Activated naive CD8-positive, alpha-beta T cell treated with anti-CD3 and anti-CD28 coated beads for 36 hours (primary cell): ENCODE measurements around the gene LCMT2. TPM values are rescaled to one million over a fixed set of nuclear protein-coding genes. Genes with fewer than 3 reads are reported as not detected.

Experiments used
- DNase-seq: peaks from one replicate; pipeline ENCODE4 v3.0.0; 2021
- H3K27ac Mint-ChIP-seq: one replicate; pipeline ENCODE4 v1.8.0; 2022; ENCODE audit warnings: mild to moderate bottlenecking, moderate library complexity, mixed read lengths
- H3K27me3 Mint-ChIP-seq: one replicate; pipeline ENCODE4 v1.8.0; 2022; ENCODE audit warnings: mild to moderate bottlenecking, mixed read lengths
- H3K36me3 Mint-ChIP-seq: one replicate; pipeline ENCODE4 v1.8.0; 2021; ENCODE audit warnings: mild to moderate bottlenecking, mixed read lengths
- H3K4me1 Mint-ChIP-seq: one replicate; pipeline ENCODE4 v1.8.0; 2021; ENCODE audit warnings: mixed read lengths
- H3K4me3 Mint-ChIP-seq: one replicate; pipeline ENCODE4 v1.8.0; 2022; ENCODE audit warnings: mild to moderate bottlenecking, moderate library complexity, mixed read lengths
- H3K9me3 Mint-ChIP-seq: one replicate; pipeline ENCODE4 v1.8.0; 2022; ENCODE audit warnings: mixed read lengths
- total RNA-seq, 2 experiments: library from RNA; stranded (reverse); gene quantifications; one replicate each; pipeline ENCODE4 v1.2.3, GENCODE V29; 2021

Gene LCMT2
- total RNA-seq, 2 experiments from 2014 or later = 12.4 to 14.3 TPM

GRCh38 chr15:43325039-43325684 lies 5.2 kb downstream of the LCMT2 start:
- no peaks in the 10 kb centered on the region for H3K27me3 Mint-ChIP-seq
- peaks cover 27% of the 10 kb centered on the region for H3K36me3 Mint-ChIP-seq
- H3K27ac Mint-ChIP-seq = no peak overlapping the region
- DNase-seq = no peak
- H3K9me3 Mint-ChIP-seq = peaks cover 1% of the 10 kb centered on the region
- peaks cover 20% of the 10 kb centered on the region for H3K4me1 Mint-ChIP-seq
- no peak overlapping the region for H3K4me3 Mint-ChIP-seq

- H3K4me1 Mint-ChIP-seq = no peaks in the 10 kb centered on the region
- no peak for DNase-seq
- H3K4me3 Mint-ChIP-seq = no peak overlapping the region
- H3K36me3 Mint-ChIP-seq = no peaks in the 10 kb centered on the region
- no peaks in the 10 kb centered on the region for H3K9me3 Mint-ChIP-seq
- peaks cover 3% of the 10 kb centered on the region for H3K27me3 Mint-ChIP-seq
- no peak overlapping the region for H3K27ac Mint-ChIP-seq
Observed at GRCh38 chr15:43318990-43319771, 11.2 kb downstream of the LCMT2 start.

- no peak for DNase-seq
- H3K9me3 Mint-ChIP-seq = no peaks in the 10 kb centered on the region
- H3K27ac Mint-ChIP-seq = no peak overlapping the region
- peaks cover 4% of the 10 kb centered on the region for H3K27me3 Mint-ChIP-seq
- H3K36me3 Mint-ChIP-seq = no peaks in the 10 kb centered on the region
- H3K4me3 Mint-ChIP-seq = no peak overlapping the region
- H3K4me1 Mint-ChIP-seq = no peaks in the 10 kb centered on the region
Observed at GRCh38 chr15:43317566-43318184, 12.7 kb downstream of the LCMT2 start.

- no peak for DNase-seq
- Mint-ChIP-seq H3K4me3 (no peak overlapping the region), H3K27me3 (peaks cover 8% of the 10 kb centered on the region), H3K9me3 (no peaks in the 10 kb centered on the region), H3K36me3 (no peaks in the 10 kb centered on the region), H3K4me1 (no peaks in the 10 kb centered on the region), H3K27ac (no peak overlapping the region)
Observed at GRCh38 chr15:43316971-43317346, 13.4 kb downstream of the LCMT2 start.

GRCh38 chr15:43316016-43316970 lies 14.1 kb downstream of the LCMT2 start:
- no peaks in the 10 kb centered on the region for H3K9me3 Mint-ChIP-seq
- no peak for DNase-seq
- no peaks in the 10 kb centered on the region for H3K36me3 Mint-ChIP-seq
- no peak overlapping the region for H3K27ac Mint-ChIP-seq
- peaks cover 8% of the 10 kb centered on the region for H3K27me3 Mint-ChIP-seq
- no peak overlapping the region for H3K4me3 Mint-ChIP-seq
- no peaks in the 10 kb centered on the region for H3K4me1 Mint-ChIP-seq

GRCh38 chr15:43314171-43314570 lies 16.2 kb downstream of the LCMT2 start:
- Mint-ChIP-seq H3K27ac (no peak overlapping the region), H3K27me3 (peaks cover 18% of the 10 kb centered on the region), H3K4me1 (no peaks in the 10 kb centered on the region), H3K36me3 (no peaks in the 10 kb centered on the region), H3K4me3 (no peak overlapping the region), H3K9me3 (no peaks in the 10 kb centered on the region)
- no peak for DNase-seq

- no peak overlapping the region for H3K27ac Mint-ChIP-seq
- H3K27me3 Mint-ChIP-seq = peaks cover 24% of the 10 kb centered on the region
- no peaks in the 10 kb centered on the region for H3K9me3 Mint-ChIP-seq
Observed at GRCh38 chr15:43312378-43312777, 18.0 kb downstream of the LCMT2 start.

GRCh38 chr15:43302205-43302817 lies 28.1 kb downstream of the LCMT2 start, which contains the start of gene TGM7:
TGM7 (minus strand) TSS chr15:43302255.
- Mint-ChIP-seq H3K36me3 (no peaks in the 10 kb centered on the region), H3K9me3 (no peaks in the 10 kb centered on the region), H3K27ac (no peak within 1 kb of the TSS), H3K4me3 (no peak within 1 kb of the TSS), H3K4me1 (no peaks in the 10 kb centered on the region), H3K27me3 (peaks cover 12% of the 10 kb centered on the region)
- no peak for DNase-seq

More at GRCh38 chr15:43312378-43312777, 18.0 kb downstream of the LCMT2 start:
- Mint-ChIP-seq H3K4me3 (no peak overlapping the region), H3K4me1 (no peaks in the 10 kb centered on the region), H3K36me3 (no peaks in the 10 kb centered on the region)
- DNase-seq = no peak

- no peak for DNase-seq
- no peak overlapping the region for H3K4me3 Mint-ChIP-seq
- H3K4me1 Mint-ChIP-seq = no peaks in the 10 kb centered on the region
- peaks cover 21% of the 10 kb centered on the region for H3K27me3 Mint-ChIP-seq
- no peak overlapping the region for H3K27ac Mint-ChIP-seq
- H3K9me3 Mint-ChIP-seq = no peaks in the 10 kb centered on the region
- H3K36me3 Mint-ChIP-seq = no peaks in the 10 kb centered on the region
Observed at GRCh38 chr15:43299884-43300283, 30.5 kb downstream of the LCMT2 start.

- no peak for DNase-seq
- no peak overlapping the region for H3K4me3 Mint-ChIP-seq
- no peaks in the 10 kb centered on the region for H3K36me3 Mint-ChIP-seq
- H3K27ac Mint-ChIP-seq = no peak overlapping the region
- H3K27me3 Mint-ChIP-seq = peaks cover 26% of the 10 kb centered on the region
- H3K4me1 Mint-ChIP-seq = no peaks in the 10 kb centered on the region
- no peaks in the 10 kb centered on the region for H3K9me3 Mint-ChIP-seq
Observed at GRCh38 chr15:43299411-43299810, 31.0 kb downstream of the LCMT2 start.

GRCh38 chr15:43294091-43294706 lies 36.2 kb downstream of the LCMT2 start:
- Mint-ChIP-seq H3K4me3 (no peak overlapping the region), H3K27ac (no peak overlapping the region), H3K4me1 (peaks cover 5% of the 10 kb centered on the region), H3K9me3 (no peaks in the 10 kb centered on the region), H3K36me3 (no peaks in the 10 kb centered on the region), H3K27me3 (peaks cover 45% of the 10 kb centered on the region)
- DNase-seq = no peak

GRCh38 chr15:43293432-43293831 lies 36.9 kb downstream of the LCMT2 start:
- peak; percentile 14 for DNase-seq
- Mint-ChIP-seq H3K27me3 (peaks cover 45% of the 10 kb centered on the region), H3K9me3 (no peaks in the 10 kb centered on the region), H3K4me3 (no peak overlapping the region), H3K27ac (no peak overlapping the region), H3K4me1 (peaks cover 5% of the 10 kb centered on the region), H3K36me3 (no peaks in the 10 kb centered on the region)

- Mint-ChIP-seq H3K27me3 (peaks cover 45% of the 10 kb centered on the region), H3K27ac (no peak overlapping the region), H3K4me3 (no peak overlapping the region), H3K4me1 (peaks cover 5% of the 10 kb centered on the region), H3K36me3 (no peaks in the 10 kb centered on the region), H3K9me3 (no peaks in the 10 kb centered on the region)
- no peak for DNase-seq
Observed at GRCh38 chr15:43292375-43293078, 37.8 kb downstream of the LCMT2 start.
